HepG2 (cell line): ENCODE data around the gene NPHP4.

Experiments used
- EZH2 ChIP-seq: conservative IDR thresholded peaks from 2 replicates; pipeline ENCODE4 v1.6.1; 2012; ENCODE audit warnings: mild to moderate bottlenecking, low read depth, low read length, moderate library complexity
- NFE2L1 ChIP-seq: sonication (generic); formaldehyde crosslinking; IDR thresholded peaks from 2 replicates; pipeline ENCODE4 v1.4.0; 2020; ENCODE audit warnings: missing genetic modification reagents, mild to moderate bottlenecking, borderline replicate concordance
- TAF1 ChIP-seq: sonication (generic); formaldehyde crosslinking; IDR thresholded peaks from 2 replicates; pipeline ENCODE4 v1.4.0; 2020; ENCODE audit warnings: missing genetic modification reagents
- ZNF260 ChIP-seq: sonication (generic); formaldehyde crosslinking; IDR thresholded peaks from 2 replicates; pipeline ENCODE4 v1.4.0; 2020; ENCODE audit warnings: missing genetic modification reagents, low read depth, mild to moderate bottlenecking, borderline replicate concordance
- TF ChIP-seq, protein P1 (sequence below): IDR thresholded peaks from 2 replicates; pipeline ENCODE4 v1.6.1; 2016; ENCODE audit warnings: low read depth, missing genetic modification reagents, missing compliant biosample characterization
- TF ChIP-seq, protein P2 (sequence below): sonication (generic); formaldehyde crosslinking; IDR thresholded peaks from 2 replicates; pipeline ENCODE4 v1.5.0; 2020; ENCODE audit warnings: mild to moderate bottlenecking, missing genetic modification reagents, moderate library complexity
- TF ChIP-seq, protein P3 (sequence below), 2 experiments: IDR thresholded peaks; 2 replicates each; pipeline ENCODE4 v1.6.1; 2011 to 2012; ENCODE audit warnings: low read length in 2 of 2, borderline replicate concordance in 1 of 2, low read depth in 1 of 2, mild to moderate bottlenecking in 1 of 2, moderate library complexity in 1 of 2
- TF ChIP-seq, protein P4 (sequence below): sonication (generic); formaldehyde crosslinking; IDR thresholded peaks from 2 replicates; pipeline ENCODE4; 2020; ENCODE audit warnings: missing genetic modification reagents, mild to moderate bottlenecking, borderline replicate concordance

DNA sequence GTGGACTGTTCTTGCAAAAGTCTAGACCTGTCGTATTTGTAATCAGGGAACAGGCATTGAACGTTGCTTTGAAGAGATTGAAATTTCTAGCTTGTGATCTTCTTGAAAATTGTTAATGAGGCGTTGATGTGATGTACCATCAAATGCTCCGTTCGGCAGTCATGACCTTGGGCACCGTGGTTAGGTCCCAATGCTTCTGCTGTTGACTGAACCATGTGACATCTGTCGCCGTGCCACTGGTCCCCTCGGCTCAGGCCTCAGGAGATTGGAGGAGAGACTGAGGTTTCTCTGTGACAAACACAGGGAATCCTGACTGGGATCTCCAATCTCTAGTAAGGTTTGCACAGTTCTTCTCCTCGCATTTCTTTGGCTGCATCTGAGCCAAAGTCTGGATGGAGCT is 35.4 kb upstream of the NPHP4 start:
- TF ChIP-seq, protein P1, sequence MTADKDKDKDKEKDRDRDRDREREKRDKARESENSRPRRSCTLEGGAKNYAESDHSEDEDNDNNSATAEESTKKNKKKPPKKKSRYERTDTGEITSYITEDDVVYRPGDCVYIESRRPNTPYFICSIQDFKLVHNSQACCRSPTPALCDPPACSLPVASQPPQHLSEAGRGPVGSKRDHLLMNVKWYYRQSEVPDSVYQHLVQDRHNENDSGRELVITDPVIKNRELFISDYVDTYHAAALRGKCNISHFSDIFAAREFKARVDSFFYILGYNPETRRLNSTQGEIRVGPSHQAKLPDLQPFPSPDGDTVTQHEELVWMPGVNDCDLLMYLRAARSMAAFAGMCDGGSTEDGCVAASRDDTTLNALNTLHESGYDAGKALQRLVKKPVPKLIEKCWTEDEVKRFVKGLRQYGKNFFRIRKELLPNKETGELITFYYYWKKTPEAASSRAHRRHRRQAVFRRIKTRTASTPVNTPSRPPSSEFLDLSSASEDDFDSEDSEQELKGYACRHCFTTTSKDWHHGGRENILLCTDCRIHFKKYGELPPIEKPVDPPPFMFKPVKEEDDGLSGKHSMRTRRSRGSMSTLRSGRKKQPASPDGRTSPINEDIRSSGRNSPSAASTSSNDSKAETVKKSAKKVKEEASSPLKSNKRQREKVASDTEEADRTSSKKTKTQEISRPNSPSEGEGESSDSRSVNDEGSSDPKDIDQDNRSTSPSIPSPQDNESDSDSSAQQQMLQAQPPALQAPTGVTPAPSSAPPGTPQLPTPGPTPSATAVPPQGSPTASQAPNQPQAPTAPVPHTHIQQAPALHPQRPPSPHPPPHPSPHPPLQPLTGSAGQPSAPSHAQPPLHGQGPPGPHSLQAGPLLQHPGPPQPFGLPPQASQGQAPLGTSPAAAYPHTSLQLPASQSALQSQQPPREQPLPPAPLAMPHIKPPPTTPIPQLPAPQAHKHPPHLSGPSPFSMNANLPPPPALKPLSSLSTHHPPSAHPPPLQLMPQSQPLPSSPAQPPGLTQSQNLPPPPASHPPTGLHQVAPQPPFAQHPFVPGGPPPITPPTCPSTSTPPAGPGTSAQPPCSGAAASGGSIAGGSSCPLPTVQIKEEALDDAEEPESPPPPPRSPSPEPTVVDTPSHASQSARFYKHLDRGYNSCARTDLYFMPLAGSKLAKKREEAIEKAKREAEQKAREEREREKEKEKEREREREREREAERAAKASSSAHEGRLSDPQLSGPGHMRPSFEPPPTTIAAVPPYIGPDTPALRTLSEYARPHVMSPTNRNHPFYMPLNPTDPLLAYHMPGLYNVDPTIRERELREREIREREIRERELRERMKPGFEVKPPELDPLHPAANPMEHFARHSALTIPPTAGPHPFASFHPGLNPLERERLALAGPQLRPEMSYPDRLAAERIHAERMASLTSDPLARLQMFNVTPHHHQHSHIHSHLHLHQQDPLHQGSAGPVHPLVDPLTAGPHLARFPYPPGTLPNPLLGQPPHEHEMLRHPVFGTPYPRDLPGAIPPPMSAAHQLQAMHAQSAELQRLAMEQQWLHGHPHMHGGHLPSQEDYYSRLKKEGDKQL (CRISPR knock-in tag) = no peak
- no peak for TF ChIP-seq ZNF260 (CRISPR knock-in tag)
- TF ChIP-seq, protein P2, sequence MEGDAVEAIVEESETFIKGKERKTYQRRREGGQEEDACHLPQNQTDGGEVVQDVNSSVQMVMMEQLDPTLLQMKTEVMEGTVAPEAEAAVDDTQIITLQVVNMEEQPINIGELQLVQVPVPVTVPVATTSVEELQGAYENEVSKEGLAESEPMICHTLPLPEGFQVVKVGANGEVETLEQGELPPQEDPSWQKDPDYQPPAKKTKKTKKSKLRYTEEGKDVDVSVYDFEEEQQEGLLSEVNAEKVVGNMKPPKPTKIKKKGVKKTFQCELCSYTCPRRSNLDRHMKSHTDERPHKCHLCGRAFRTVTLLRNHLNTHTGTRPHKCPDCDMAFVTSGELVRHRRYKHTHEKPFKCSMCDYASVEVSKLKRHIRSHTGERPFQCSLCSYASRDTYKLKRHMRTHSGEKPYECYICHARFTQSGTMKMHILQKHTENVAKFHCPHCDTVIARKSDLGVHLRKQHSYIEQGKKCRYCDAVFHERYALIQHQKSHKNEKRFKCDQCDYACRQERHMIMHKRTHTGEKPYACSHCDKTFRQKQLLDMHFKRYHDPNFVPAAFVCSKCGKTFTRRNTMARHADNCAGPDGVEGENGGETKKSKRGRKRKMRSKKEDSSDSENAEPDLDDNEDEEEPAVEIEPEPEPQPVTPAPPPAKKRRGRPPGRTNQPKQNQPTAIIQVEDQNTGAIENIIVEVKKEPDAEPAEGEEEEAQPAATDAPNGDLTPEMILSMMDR (CRISPR knock-in tag) = no peak
- no peak for TF ChIP-seq EZH2
- TF ChIP-seq, protein P3, sequence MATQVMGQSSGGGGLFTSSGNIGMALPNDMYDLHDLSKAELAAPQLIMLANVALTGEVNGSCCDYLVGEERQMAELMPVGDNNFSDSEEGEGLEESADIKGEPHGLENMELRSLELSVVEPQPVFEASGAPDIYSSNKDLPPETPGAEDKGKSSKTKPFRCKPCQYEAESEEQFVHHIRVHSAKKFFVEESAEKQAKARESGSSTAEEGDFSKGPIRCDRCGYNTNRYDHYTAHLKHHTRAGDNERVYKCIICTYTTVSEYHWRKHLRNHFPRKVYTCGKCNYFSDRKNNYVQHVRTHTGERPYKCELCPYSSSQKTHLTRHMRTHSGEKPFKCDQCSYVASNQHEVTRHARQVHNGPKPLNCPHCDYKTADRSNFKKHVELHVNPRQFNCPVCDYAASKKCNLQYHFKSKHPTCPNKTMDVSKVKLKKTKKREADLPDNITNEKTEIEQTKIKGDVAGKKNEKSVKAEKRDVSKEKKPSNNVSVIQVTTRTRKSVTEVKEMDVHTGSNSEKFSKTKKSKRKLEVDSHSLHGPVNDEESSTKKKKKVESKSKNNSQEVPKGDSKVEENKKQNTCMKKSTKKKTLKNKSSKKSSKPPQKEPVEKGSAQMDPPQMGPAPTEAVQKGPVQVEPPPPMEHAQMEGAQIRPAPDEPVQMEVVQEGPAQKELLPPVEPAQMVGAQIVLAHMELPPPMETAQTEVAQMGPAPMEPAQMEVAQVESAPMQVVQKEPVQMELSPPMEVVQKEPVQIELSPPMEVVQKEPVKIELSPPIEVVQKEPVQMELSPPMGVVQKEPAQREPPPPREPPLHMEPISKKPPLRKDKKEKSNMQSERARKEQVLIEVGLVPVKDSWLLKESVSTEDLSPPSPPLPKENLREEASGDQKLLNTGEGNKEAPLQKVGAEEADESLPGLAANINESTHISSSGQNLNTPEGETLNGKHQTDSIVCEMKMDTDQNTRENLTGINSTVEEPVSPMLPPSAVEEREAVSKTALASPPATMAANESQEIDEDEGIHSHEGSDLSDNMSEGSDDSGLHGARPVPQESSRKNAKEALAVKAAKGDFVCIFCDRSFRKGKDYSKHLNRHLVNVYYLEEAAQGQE (IDR thresholded peaks at IDR 0.05; ENCODE audit: borderline replicate concordance in 1 of 2, low read depth in 1 of 2, low read length in 2 of 2) = no peak
- TF ChIP-seq, protein P4, sequence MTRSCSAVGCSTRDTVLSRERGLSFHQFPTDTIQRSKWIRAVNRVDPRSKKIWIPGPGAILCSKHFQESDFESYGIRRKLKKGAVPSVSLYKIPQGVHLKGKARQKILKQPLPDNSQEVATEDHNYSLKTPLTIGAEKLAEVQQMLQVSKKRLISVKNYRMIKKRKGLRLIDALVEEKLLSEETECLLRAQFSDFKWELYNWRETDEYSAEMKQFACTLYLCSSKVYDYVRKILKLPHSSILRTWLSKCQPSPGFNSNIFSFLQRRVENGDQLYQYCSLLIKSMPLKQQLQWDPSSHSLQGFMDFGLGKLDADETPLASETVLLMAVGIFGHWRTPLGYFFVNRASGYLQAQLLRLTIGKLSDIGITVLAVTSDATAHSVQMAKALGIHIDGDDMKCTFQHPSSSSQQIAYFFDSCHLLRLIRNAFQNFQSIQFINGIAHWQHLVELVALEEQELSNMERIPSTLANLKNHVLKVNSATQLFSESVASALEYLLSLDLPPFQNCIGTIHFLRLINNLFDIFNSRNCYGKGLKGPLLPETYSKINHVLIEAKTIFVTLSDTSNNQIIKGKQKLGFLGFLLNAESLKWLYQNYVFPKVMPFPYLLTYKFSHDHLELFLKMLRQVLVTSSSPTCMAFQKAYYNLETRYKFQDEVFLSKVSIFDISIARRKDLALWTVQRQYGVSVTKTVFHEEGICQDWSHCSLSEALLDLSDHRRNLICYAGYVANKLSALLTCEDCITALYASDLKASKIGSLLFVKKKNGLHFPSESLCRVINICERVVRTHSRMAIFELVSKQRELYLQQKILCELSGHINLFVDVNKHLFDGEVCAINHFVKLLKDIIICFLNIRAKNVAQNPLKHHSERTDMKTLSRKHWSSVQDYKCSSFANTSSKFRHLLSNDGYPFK (CRISPR knock-in tag) = no peak
- no peak for TF ChIP-seq TAF1 (CRISPR knock-in tag)
- TF ChIP-seq NFE2L1 (CRISPR knock-in tag) = no peak
